ENCODE data around the gene CFAP43. TPM values are rescaled to one million over a fixed set of nuclear protein-coding genes. Genes with fewer than 3 reads are reported as not detected.

CFAP43 gene
- total and polyA plus RNA-seq, 9 of the 15 experiments (the other 6 are each of a cell fraction or from before 2014, with no cell fraction given), result 0.07 to 0.86 (median 0.11) TPM; not detected in 1

DNA sequence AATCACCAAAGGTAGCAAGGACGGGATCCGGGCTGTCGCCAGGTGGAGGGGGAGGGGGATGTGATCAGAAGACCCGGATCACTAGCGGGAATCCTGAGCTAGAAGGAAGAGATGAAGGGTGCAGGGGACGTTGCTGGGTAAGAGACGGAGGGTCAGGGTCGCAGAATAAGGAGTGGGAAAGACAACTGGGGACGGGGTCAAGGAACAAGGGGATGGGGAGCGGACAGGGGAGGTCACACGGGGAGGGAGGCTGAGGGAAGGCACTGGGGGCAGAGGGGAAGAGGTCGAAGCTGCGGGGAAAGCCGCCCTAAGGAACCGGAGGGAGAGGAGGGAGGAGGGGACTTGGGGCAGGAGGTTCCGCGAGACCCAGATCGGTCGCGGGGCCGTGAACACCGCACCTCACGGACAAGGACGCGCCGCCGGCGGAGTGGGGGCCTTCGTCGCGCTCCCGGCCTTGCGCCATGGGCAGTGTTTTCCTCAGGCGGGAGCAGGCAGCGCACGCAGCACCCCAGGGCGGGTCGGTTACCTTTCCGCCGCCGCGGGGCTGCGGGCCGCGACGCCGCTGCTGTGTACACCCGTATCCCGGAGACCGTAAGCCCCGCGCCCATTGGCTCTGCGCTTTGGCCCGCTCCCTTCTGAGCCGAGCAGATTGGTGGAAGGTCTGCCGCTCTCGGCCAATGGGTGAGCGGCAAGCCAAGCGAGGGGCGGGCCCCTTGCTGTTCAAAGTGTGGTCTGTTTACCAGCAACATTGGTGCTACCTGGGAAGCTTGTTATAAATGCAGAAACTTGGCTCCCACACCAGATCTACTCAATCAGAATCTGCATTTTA is at the start of gene CFAP43 (continued):
- TF ChIP-seq, protein P1, sequence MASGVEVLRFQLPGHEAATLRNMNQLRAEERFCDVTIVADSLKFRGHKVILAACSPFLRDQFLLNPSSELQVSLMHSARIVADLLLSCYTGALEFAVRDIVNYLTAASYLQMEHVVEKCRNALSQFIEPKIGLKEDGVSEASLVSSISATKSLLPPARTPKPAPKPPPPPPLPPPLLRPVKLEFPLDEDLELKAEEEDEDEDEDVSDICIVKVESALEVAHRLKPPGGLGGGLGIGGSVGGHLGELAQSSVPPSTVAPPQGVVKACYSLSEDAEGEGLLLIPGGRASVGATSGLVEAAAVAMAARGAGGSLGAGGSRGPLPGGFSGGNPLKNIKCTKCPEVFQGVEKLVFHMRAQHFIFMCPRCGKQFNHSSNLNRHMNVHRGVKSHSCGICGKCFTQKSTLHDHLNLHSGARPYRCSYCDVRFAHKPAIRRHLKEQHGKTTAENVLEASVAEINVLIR (CRISPR knock-in tag; IDR thresholded peaks at IDR 0.05), result no peak
- TF ChIP-seq ARID1B (IDR thresholded peaks at IDR 0.05) (no peak), MCM5 (IDR thresholded peaks at IDR 0.05; ENCODE audit: low read depth) (no peak), SMARCA5 (IDR thresholded peaks at IDR 0.05) (no peak), ZEB2 (IDR thresholded peaks at IDR 0.05) (no peak), ASH1L (IDR thresholded peaks at IDR 0.05; ENCODE audit: borderline replicate concordance, low read depth, partially characterized antibody) (peak; percentile 88), ZNF785 (CRISPR knock-in tag; IDR thresholded peaks at IDR 0.05) (no peak), TFAP4 (CRISPR knock-in tag; IDR thresholded peaks at IDR 0.05; ENCODE audit: borderline replicate concordance) (peak; percentile 71), MYNN (IDR thresholded peaks at IDR 0.05) (no peak), MYNN (CRISPR knock-in tag; IDR thresholded peaks at IDR 0.05) (no peak), SIN3A (IDR thresholded peaks at IDR 0.05; ENCODE audit: borderline replicate concordance in 2 of 2, control insufficient read depth in 1 of 2, low read depth in 2 of 2, low read length in 2 of 2) (peak in 1 of 2 experiments; percentile 56; a peak in 2 of 4 replicates), PHB2 (IDR thresholded peaks at IDR 0.05; ENCODE audit: low read depth) (no peak), BDP1 (IDR thresholded peaks at IDR 0.05; ENCODE audit: insufficient read depth, insufficient read length) (no peak), MAZ (CRISPR knock-in tag; conservative IDR thresholded peaks at IDR 0.05 in 1 of 2, IDR thresholded peaks at IDR 0.05 in 1 of 2) (peak; percentile 36 to 49; a peak in 2 of 4 replicates)
- TF ChIP-seq, protein P2, sequence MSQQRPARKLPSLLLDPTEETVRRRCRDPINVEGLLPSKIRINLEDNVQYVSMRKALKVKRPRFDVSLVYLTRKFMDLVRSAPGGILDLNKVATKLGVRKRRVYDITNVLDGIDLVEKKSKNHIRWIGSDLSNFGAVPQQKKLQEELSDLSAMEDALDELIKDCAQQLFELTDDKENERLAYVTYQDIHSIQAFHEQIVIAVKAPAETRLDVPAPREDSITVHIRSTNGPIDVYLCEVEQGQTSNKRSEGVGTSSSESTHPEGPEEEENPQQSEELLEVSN (IDR thresholded peaks at IDR 0.05; ENCODE audit: borderline replicate concordance in 1 of 2, extremely low read depth in 1 of 2, insufficient read depth in 1 of 2, insufficient read length in 1 of 2, low read depth in 1 of 2, low read length in 1 of 2, poor library complexity in 1 of 2, severe bottlenecking in 1 of 2), result peak; percentile 92 to 95
